WI38 (cell line): ENCODE data around the gene TSC22D2.

Experiments used
- H3K4me3 ChIP-seq: 2 replicates; pipeline ENCODE4 v1.5.1; 2011; ENCODE audit warnings: low read depth, mild to moderate bottlenecking, control low read depth, low read length
- CTCF ChIP-seq: IDR thresholded peaks from 2 replicates; pipeline ENCODE4 v1.5.1; 2012; ENCODE audit warnings: low read depth, mild to moderate bottlenecking, control low read depth, low read length

TSC22D2 gene

GRCh38 chr3:150385296-150386242 is 22.5 kb upstream of the TSC22D2 start:
- TF ChIP-seq CTCF, result no peak
- H3K4me3 ChIP-seq, result no peak overlapping the region

GRCh38 chr3:150388498-150389418 is 19.3 kb upstream of the TSC22D2 start:
- no peak overlapping the region for H3K4me3 ChIP-seq
- no peak for TF ChIP-seq CTCF

GRCh38 chr3:150390087-150390486 is 18.0 kb upstream of the TSC22D2 start:
- H3K4me3 ChIP-seq, result no peak overlapping the region
- no peak for TF ChIP-seq CTCF

GRCh38 chr3:150391161-150391560 is 16.9 kb upstream of the TSC22D2 start:
- no peak for TF ChIP-seq CTCF

GRCh38 chr3:150393745-150394144 is 14.4 kb upstream of the TSC22D2 start:
- TF ChIP-seq CTCF, result no peak
- no peak overlapping the region for H3K4me3 ChIP-seq

More at GRCh38 chr3:150391161-150391560, 16.9 kb upstream of the TSC22D2 start:
- no peak overlapping the region for H3K4me3 ChIP-seq

- H3K4me3 ChIP-seq, result no peak overlapping the region
- no peak for TF ChIP-seq CTCF
Observed at GRCh38 chr3:150394606-150395005, 13.5 kb upstream of the TSC22D2 start.
